NCI-H187 (cell line): ENCODE results near the gene RPS6KC1.
"Not testable (repeated sequence)": the region's sequence is repeated elsewhere in the genome, so short reads cannot be mapped to it uniquely, and the experiment has no call there.

Source experiments
- DNase-seq, 2 experiments: peaks; one replicate each; lab custom pipeline; 2025; lab: John Stamatoyannopoulos, UW

RPS6KC1 gene

DNA sequence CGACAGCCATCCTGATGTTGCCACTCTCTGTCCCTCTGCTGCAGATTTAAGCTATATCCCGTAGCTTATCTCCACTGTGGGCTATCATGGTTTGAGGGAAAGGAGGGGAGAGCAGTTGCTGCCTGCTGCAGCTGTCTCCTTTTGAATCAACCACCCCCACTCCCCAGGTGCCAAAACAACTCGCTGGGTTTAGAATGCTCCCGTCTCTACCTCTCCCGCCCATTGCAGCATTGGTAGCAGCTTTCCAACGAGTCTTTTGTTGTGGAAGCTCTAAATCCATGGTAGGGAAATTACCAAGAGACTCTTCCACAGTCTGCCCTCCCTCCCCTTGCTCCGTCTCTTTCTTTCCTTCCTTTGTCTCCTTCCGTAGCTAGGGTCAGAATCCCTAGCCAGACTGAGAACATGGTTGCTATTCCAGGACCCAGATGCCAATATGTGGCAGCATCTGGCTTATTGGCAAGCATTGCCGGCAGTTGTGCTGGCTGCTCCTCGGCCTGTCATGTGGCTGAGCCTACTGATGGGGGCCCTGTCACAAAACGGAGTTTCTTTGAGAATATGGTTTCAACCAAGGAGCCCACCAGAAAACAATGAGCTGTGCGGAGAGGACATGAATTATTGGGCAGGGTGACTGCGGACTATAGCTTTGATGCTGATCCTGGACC lies 230.7 kb downstream of the RPS6KC1 start:
- no peak for DNase-seq

DNA sequence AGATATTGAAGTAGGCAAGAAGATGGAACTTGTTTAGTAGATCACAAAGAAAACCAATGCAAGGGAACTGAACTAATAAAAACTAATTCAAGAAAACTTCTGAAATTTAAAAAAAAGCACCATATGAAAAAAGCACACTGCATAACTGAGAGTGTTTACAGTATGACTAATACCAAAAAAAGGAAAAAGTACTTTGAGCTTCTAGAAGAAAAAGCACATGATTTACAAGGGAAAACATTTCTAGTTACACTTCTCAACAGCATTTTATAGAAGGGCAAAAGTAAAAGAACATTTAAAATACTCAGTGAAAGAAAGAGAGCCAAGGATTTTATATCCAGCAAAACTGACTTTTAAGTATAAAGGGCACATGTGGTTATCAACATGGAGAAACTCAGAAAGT lies 233.6 kb downstream of the RPS6KC1 start:
- no peak for DNase-seq

DNA sequence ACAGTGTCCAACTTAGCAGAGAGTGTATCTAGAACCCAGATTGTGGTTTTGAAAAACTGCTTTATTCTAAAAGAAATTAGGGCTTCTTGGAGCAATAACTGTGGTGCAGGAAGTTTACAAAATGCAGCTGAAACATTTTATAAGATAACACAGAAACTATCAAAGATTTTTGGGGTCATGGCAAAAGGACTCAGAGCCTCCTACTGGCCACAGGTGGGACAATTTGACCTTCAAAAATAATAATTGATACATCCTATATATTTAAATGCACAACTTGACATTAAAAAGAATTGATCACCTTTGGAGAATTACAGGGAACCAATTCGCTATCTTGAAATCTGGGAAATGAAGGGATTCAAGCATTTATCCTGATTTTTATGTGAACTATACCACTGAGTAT lies 235.2 kb downstream of the RPS6KC1 start:
- DNase-seq = no peak

DNA sequence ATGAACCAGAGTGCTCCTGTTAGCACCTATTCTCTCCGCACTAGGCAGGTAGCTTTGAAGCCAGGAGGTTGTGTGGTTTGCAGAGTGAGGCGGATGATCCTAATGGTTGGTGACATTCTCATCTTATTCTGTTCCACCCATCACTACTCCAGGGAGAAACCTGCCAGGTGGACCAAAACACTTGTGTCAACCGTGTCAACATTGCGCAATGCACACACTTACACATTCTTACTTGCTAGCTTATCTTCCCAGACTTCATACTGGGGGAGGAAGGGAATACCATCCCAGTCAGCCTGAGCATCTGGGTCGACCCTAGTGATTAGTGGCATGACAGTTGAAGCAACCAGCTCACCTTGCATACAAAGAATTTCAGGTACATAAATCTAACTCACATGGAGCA lies 236.9 kb downstream of the RPS6KC1 start:
- DNase-seq = no peak

DNA sequence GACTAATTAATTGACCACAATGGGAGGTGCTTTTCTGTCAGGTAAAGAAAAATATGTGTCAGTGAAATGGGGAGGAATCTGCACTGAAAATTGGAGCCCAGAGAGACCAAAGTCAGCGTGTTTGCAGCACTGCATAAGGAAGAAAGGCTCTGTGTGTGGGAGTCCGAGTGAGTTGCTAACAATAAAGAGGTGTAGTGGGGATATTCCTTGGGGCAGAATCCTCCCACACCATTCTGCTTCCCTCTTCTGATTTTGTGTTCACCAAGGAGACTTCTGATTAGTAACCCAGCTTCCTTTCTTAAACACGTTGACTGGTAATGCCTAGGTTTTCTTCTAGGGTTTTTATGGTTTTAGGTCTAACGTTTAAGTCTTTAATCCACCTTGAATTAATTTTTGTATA lies 240.5 kb downstream of the RPS6KC1 start:
- no peak for DNase-seq

DNA sequence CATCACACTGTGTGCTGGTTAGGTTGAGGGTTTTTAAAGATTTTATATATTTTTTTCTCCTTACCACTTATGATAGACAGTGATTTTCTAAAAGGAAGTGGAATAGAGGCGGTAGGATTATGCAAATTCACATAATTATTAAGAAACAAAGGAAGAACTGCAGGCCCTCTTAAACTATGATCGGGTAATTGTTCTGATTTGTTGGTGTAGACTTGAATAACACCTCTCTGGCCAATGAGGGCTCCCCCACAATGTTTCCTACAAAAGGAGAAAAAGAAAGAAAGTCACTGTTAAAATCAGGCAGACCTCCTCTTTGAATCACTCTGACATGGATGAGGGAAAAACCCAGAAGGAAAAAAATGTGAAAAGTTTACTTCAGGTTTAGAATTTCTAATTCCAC lies 241.6 kb downstream of the RPS6KC1 start:
- DNase-seq = no peak

DNA sequence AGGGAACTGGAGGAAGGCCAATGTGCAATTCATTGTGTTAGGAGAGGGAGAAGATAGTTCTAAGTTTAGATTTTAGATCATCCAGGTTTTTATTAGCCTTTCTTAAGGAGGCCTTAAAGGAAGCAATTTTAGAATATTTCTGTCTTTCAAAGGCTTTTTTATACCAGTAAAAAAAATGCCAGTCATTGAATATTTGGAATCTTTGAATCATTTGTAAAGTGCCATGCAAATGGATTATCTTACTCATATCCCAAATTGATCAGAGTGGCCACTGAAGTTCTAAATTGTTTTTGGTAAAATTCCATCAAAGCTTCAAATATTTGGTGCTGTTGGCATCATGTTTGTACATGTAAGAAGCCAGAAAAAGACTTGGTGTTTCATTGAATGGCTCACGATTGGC lies 244.8 kb downstream of the RPS6KC1 start:
- DNase-seq = no peak

DNA sequence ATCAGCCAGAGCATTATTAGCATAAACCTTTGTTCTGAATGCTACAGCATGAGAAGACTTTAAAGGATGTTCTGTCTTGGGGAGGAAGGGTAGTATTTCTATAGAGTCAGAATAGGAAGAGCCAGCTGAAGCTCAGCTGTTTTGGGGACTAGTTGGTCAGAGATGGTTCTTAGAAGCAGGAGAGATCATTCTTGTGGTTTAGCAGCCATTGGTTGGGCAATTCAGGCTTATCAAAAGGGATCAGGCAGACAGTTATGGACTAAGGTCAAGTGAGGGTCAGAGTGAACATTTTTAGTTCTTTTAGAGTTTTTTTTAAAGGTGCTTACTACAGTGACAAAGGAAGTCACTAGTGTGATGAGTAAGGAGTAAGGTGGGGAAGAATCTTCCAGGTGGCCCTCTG lies 245.5 kb downstream of the RPS6KC1 start:
- DNase-seq = no peak

DNA sequence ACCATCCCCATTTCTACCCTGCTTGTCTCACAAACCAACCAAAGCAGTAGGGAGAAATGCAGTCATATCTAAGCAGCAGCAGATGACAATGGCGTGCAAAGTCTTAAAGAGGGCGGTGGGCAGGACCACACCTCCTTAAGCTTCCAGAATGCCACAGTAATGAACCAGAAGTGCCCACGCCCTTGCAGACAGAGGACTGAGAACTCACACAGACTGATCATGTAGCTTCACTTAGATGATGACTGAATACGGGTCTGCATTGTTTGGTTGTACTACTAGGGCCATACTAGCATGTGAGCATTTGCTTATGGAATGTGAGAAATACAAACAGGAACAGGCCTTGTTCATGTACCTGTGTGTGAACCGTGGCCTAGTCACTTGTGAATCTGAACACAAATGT lies 246.0 kb downstream of the RPS6KC1 start:
- DNase-seq = no peak

DNA sequence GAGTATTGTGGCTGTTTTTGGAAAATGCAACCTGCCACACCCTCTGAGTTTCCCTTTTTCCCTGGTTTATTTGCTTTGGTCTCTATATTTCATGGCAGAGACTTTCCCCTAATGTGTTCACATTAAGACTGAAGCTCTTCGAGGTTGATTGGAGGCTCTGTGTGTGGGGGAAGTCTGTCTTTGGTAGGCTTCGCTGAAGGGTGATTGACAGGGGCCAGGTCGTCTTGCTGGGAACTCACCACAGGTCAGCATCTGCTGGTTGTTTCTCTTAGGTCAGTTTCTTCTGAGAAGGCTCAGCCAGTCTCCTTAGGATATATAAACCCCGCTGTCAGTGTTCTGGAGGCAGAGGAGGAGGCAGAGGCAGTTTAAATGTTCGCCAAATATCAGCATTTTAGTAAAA lies 249.4 kb downstream of the RPS6KC1 start:
- DNase-seq = no peak

DNA sequence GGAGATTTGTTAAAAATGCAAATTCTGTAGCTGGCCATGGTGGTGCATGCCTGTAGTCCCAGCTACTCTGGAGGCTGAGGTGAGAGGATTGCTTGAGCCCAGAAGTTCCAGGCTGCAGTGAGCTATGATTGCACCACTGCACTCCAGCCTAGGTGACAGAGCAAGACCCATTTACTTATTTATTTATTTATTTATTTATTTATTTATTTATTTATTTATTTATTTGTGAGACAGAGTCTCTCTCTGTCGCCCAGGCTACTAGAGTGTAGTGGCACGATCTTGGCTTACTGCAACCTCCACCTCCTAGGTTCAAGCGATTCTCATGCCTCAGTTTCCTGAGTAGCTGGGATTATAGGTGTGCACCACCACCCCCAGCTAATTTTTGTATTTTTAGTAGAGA lies 250.5 kb downstream of the RPS6KC1 start:
- not testable (repeated sequence) for DNase-seq

DNA sequence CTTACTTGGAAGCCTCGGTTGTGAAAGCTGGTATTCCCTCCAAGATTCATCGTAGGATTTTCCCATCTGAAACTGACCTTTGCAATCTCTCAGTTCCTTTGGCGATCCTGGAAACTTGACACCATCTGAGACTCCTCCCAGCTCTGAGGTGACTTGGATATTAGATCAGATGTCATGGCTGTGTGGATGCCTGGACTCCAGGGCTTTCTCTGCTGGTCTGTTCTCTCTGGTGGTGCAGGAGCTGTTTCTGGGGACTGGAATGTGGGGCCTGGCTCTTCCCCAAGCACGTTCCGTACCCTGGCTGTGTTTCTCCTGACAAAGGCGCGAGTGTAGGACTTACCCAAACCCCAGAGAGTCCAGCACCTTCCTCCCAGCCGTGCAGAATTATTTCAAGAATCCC lies 252.2 kb downstream of the RPS6KC1 start:
- no peak for DNase-seq

DNA sequence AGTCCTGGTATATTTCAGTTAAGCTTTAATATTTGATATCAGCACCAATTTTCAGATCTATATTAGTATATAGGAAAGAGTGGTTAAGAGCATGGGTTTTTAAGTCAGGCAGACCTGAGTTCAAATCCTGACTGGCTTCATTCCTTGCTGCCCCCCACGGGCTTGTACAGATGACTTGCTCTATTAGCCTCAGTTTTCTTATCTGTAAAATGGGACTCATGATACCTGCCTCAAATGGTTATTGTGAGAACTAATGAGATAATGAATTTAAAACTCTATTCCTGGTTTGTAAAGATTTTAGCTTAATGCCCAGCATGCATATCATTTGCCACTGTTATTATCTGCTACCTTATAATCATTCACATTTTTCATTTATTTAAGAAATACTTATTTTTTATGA lies 264.5 kb downstream of the RPS6KC1 start:
- DNase-seq = no peak

DNA sequence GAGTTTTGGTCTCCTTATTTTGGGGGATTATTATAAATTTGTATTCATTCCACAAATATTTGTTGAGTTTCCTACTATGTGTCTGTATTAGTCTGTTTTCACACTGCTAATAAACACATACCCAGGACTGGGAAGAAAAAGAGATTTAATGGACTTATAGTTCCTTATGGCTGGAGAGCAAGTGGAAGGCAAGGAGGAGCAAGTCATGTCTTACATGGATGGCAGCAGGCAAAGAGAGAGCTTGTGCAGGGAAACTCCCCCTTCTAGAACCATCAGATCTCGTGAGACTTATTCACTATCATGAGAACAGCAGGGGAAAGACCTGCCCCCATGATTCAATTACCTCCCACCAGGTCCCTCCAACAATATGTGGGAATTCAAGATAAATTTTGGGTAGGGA lies 267.4 kb downstream of the RPS6KC1 start:
- not testable (repeated sequence) for DNase-seq

DNA sequence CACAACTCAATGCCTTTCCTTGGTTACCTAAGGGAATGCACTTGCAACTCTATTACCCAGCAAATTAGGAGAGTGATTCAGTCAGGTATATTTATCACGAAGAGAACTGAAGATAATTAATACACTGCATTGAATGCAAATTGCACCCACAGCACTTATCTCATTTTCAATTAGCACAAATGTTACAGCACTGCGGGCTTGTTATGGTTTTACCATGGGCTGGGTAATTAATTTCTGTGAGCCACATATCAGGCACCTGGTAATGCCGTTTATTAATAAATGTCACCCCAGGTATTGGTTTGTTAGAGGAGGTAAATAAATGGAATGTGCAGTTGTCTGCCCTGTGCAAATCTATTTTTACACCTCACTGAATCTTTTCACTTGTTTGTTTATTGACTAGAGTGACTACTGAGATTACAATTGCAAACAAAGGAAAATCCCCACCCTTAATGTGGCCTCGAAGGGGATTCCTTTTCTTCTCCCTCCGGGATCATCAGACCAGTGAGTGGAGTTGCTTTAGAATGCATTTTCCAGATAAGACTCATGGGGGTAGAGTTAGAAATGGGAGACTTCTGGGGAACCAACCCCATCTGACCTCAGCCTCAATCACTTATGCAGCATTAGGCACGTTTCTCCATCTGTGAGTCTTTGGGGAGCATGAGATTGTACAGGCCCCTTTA lies 269.3 kb downstream of the RPS6KC1 start:
- DNase-seq = no peak
